Measurements from ENCODE around the gene HINT3.
A peak's percentile ranks its signal among the peaks of the same experiment; 100 is the strongest.
"Not testable (repeated sequence)": the region's sequence is repeated elsewhere in the genome, so short reads cannot be mapped to it uniquely, and the experiment has no call there.

The HINT3 gene

GRCh38 chr6:125926711-125927110 lies 29.9 kb upstream of the HINT3 start:
- Mint-ChIP-seq H3K36me3 (peaks cover 36% of the 10 kb centered on the region), H3K4me1 (peaks cover 2% of the 10 kb centered on the region), H3K27me3 (no peaks in the 10 kb centered on the region), H3K4me3 (no peak overlapping the region), H3K9me3 (no peaks in the 10 kb centered on the region), H3K27ac (no peak overlapping the region)
- ATAC-seq (ENCODE audit: low read depth) (no peak), DNase-seq (ENCODE audit: low spot score in 2 of 2) (no peak)

GRCh38 chr6:125927761-125928160 lies 28.8 kb upstream of the HINT3 start:
- DNase-seq (ENCODE audit: low spot score in 2 of 2): no peak
- H3K36me3 Mint-ChIP-seq: peaks cover 35% of the 10 kb centered on the region
- ATAC-seq (ENCODE audit: low read depth): no peak
- H3K27ac Mint-ChIP-seq: peak overlapping the region; percentile 18
- no peaks in the 10 kb centered on the region for H3K27me3 Mint-ChIP-seq
- H3K4me3 Mint-ChIP-seq: no peak overlapping the region
- H3K9me3 Mint-ChIP-seq: no peaks in the 10 kb centered on the region
- H3K4me1 Mint-ChIP-seq: peaks cover 2% of the 10 kb centered on the region

GRCh38 chr6:125930765-125931418 lies 25.7 kb upstream of the HINT3 start:
- DNase-seq (ENCODE audit: low spot score in 2 of 2) (no peak), ATAC-seq (ENCODE audit: low read depth) (no peak)
- no peak overlapping the region for H3K27ac Mint-ChIP-seq
- peaks cover 19% of the 10 kb centered on the region for H3K36me3 Mint-ChIP-seq
- no peaks in the 10 kb centered on the region for H3K27me3 Mint-ChIP-seq
- H3K4me1 Mint-ChIP-seq: no peaks in the 10 kb centered on the region
- no peak overlapping the region for H3K4me3 Mint-ChIP-seq
- no peaks in the 10 kb centered on the region for H3K9me3 Mint-ChIP-seq

- no peak overlapping the region for H3K4me3 Mint-ChIP-seq
- no peaks in the 10 kb centered on the region for H3K4me1 Mint-ChIP-seq
- ATAC-seq (ENCODE audit: low read depth) (no peak), DNase-seq (ENCODE audit: low spot score in 2 of 2) (no peak)
- H3K27ac Mint-ChIP-seq: no peak overlapping the region
- H3K9me3 Mint-ChIP-seq: no peaks in the 10 kb centered on the region
- no peaks in the 10 kb centered on the region for H3K27me3 Mint-ChIP-seq
- peaks cover 19% of the 10 kb centered on the region for H3K36me3 Mint-ChIP-seq
Measured at GRCh38 chr6:125931733-125932450, 24.7 kb upstream of the HINT3 start.

- H3K4me1 Mint-ChIP-seq: no peaks in the 10 kb centered on the region
- no peak overlapping the region for H3K4me3 Mint-ChIP-seq
- H3K36me3 Mint-ChIP-seq: peaks cover 19% of the 10 kb centered on the region
- H3K9me3 Mint-ChIP-seq: no peaks in the 10 kb centered on the region
- DNase-seq (ENCODE audit: low spot score in 2 of 2) (no peak), ATAC-seq (ENCODE audit: low read depth) (no peak)
- H3K27me3 Mint-ChIP-seq: no peaks in the 10 kb centered on the region
- no peak overlapping the region for H3K27ac Mint-ChIP-seq
Measured at GRCh38 chr6:125932451-125932795, 24.1 kb upstream of the HINT3 start.

GRCh38 chr6:125935520-125935919 lies 21.1 kb upstream of the HINT3 start:
- H3K27ac Mint-ChIP-seq; H3K9me3 Mint-ChIP-seq; ATAC-seq (ENCODE audit: low read depth); H3K4me1 Mint-ChIP-seq; H3K4me3 Mint-ChIP-seq; DNase-seq (ENCODE audit: low spot score in 2 of 2); H3K27me3 Mint-ChIP-seq: not testable (repeated sequence)
- H3K36me3 Mint-ChIP-seq: peaks cover 11% of the 10 kb centered on the region

GRCh38 chr6:125939026-125939425 lies 17.5 kb upstream of the HINT3 start:
- Mint-ChIP-seq H3K9me3 (no peaks in the 10 kb centered on the region), H3K36me3 (no peaks in the 10 kb centered on the region), H3K4me3 (no peak overlapping the region), H3K4me1 (no peaks in the 10 kb centered on the region), H3K27ac (no peak overlapping the region), H3K27me3 (peaks cover 11% of the 10 kb centered on the region)
- ATAC-seq (ENCODE audit: low read depth) (no peak), DNase-seq (ENCODE audit: low spot score in 2 of 2) (no peak)

GRCh38 chr6:125939791-125940190 lies 16.8 kb upstream of the HINT3 start:
- Mint-ChIP-seq H3K9me3 (no peaks in the 10 kb centered on the region), H3K36me3 (no peaks in the 10 kb centered on the region), H3K27ac (no peak overlapping the region), H3K27me3 (peaks cover 11% of the 10 kb centered on the region), H3K4me1 (no peaks in the 10 kb centered on the region), H3K4me3 (no peak overlapping the region)
- ATAC-seq (ENCODE audit: low read depth) (no peak), DNase-seq (ENCODE audit: low spot score in 2 of 2) (no peak)

GRCh38 chr6:125940247-125941041 lies 16.1 kb upstream of the HINT3 start:
- DNase-seq (ENCODE audit: low spot score in 2 of 2) (no peak), ATAC-seq (ENCODE audit: low read depth) (no peak)
- Mint-ChIP-seq H3K4me3 (no peak overlapping the region), H3K9me3 (no peaks in the 10 kb centered on the region), H3K36me3 (no peaks in the 10 kb centered on the region), H3K27me3 (peaks cover 11% of the 10 kb centered on the region), H3K4me1 (no peaks in the 10 kb centered on the region), H3K27ac (no peak overlapping the region)

GRCh38 chr6:125942672-125943527 lies 13.7 kb upstream of the HINT3 start:
- no peak overlapping the region for H3K27ac Mint-ChIP-seq

GRCh38 chr6:125943528-125944433 lies 12.8 kb upstream of the HINT3 start:
- no peaks in the 10 kb centered on the region for H3K4me1 Mint-ChIP-seq

More at GRCh38 chr6:125942672-125943527, 13.7 kb upstream of the HINT3 start:
- ATAC-seq (ENCODE audit: low read depth) (no peak), DNase-seq (ENCODE audit: low spot score in 2 of 2) (no peak)
- no peak overlapping the region for H3K4me3 Mint-ChIP-seq
- no peaks in the 10 kb centered on the region for H3K9me3 Mint-ChIP-seq
- H3K36me3 Mint-ChIP-seq: no peaks in the 10 kb centered on the region
- no peaks in the 10 kb centered on the region for H3K4me1 Mint-ChIP-seq
- H3K27me3 Mint-ChIP-seq: peaks cover 13% of the 10 kb centered on the region

GRCh38 chr6:125944434-125944816 lies 12.1 kb upstream of the HINT3 start:
- Mint-ChIP-seq H3K9me3 (no peaks in the 10 kb centered on the region), H3K4me3 (no peak overlapping the region), H3K27me3 (peaks cover 16% of the 10 kb centered on the region), H3K4me1 (no peaks in the 10 kb centered on the region), H3K36me3 (no peaks in the 10 kb centered on the region), H3K27ac (no peak overlapping the region)
- no peak for DNase-seq (ENCODE audit: low spot score in 2 of 2)
- ATAC-seq (ENCODE audit: low read depth): no peak

More at GRCh38 chr6:125943528-125944433, 12.8 kb upstream of the HINT3 start:
- Mint-ChIP-seq H3K27ac (no peak overlapping the region), H3K9me3 (no peaks in the 10 kb centered on the region), H3K27me3 (peaks cover 16% of the 10 kb centered on the region), H3K36me3 (no peaks in the 10 kb centered on the region), H3K4me3 (no peak overlapping the region)
- ATAC-seq (ENCODE audit: low read depth): no peak
- no peak for DNase-seq (ENCODE audit: low spot score in 2 of 2)

- Mint-ChIP-seq H3K36me3 (no peaks in the 10 kb centered on the region), H3K4me3 (no peak overlapping the region), H3K27me3 (peaks cover 14% of the 10 kb centered on the region), H3K9me3 (no peaks in the 10 kb centered on the region), H3K27ac (no peak overlapping the region), H3K4me1 (no peaks in the 10 kb centered on the region)
- ATAC-seq (ENCODE audit: low read depth) (no peak), DNase-seq (ENCODE audit: low spot score in 2 of 2) (no peak)
Measured at GRCh38 chr6:125944896-125945295, 11.7 kb upstream of the HINT3 start.

Data from memory B cell (primary cell).